ENCODE measurements around the gene ZYX. TPM values are rescaled to one million over a fixed set of nuclear protein-coding genes. Genes with fewer than 3 reads are reported as not detected.
"Not testable (repeated sequence)": the region's sequence is repeated elsewhere in the genome, so short reads cannot be mapped to it uniquely, and the experiment has no call there.

Gene ZYX
- total RNA-seq, 1 experiment from 2014 or later = 179 TPM

DNA sequence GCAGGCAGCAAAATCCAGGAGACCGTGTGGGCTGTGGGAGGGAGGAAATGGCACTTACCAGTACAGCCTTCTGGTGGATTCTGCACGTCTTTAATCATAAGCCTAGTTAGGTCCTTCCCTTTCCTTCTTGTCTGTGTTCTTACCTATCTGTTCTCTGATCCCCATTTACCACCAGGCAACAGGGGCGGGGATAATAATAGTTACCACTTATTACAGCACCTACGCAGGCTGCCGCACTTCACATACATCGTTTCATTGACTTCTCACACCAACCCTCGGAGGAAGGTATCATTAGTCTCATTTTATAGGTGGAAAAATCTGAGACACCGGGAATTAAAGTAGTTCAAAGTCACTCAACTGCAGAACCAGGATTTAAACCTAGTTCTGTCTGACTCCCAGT is 32.0 kb downstream of the ZYX start:
- no peaks in the 10 kb centered on the region for H3K27me3 Mint-ChIP-seq (ENCODE audit: low read depth)
- H3K27ac Mint-ChIP-seq = peak overlapping the region; percentile 93
- ATAC-seq (no peak), DNase-seq (ENCODE audit: low spot score) (no peak)
- H3K36me3 Mint-ChIP-seq = no peaks in the 10 kb centered on the region
- TF ChIP-seq HMGA2 (CRISPR knock-in tag; IDR thresholded peaks at IDR 0.05) (no peak), GTF2I (CRISPR knock-in tag; conservative IDR thresholded peaks at IDR 0.05) (no peak), ATF1 (CRISPR knock-in tag; IDR thresholded peaks at IDR 0.05) (no peak), TP53 (CRISPR knock-in tag; IDR thresholded peaks at IDR 0.05) (no peak)
- TF ChIP-seq, protein P1, sequence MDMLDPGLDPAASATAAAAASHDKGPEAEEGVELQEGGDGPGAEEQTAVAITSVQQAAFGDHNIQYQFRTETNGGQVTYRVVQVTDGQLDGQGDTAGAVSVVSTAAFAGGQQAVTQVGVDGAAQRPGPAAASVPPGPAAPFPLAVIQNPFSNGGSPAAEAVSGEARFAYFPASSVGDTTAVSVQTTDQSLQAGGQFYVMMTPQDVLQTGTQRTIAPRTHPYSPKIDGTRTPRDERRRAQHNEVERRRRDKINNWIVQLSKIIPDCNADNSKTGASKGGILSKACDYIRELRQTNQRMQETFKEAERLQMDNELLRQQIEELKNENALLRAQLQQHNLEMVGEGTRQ (CRISPR knock-in tag; IDR thresholded peaks at IDR 0.05) = no peak
- TF ChIP-seq, protein P2, sequence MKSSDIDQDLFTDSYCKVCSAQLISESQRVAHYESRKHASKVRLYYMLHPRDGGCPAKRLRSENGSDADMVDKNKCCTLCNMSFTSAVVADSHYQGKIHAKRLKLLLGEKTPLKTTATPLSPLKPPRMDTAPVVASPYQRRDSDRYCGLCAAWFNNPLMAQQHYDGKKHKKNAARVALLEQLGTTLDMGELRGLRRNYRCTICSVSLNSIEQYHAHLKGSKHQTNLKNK (CRISPR knock-in tag; IDR thresholded peaks at IDR 0.05) = no peak
- TF ChIP-seq, protein P3, sequence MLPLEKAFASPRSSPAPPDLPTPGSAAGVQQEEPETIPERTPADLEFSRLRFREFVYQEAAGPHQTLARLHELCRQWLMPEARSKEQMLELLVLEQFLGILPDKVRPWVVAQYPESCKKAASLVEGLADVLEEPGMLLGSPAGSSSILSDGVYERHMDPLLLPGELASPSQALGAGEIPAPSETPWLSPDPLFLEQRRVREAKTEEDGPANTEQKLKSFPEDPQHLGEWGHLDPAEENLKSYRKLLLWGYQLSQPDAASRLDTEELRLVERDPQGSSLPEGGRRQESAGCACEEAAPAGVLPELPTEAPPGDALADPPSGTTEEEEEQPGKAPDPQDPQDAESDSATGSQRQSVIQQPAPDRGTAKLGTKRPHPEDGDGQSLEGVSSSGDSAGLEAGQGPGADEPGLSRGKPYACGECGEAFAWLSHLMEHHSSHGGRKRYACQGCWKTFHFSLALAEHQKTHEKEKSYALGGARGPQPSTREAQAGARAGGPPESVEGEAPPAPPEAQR (CRISPR knock-in tag; IDR thresholded peaks at IDR 0.05) = no peak
- H3K9me3 Mint-ChIP-seq = no peaks in the 10 kb centered on the region
- POLR2A ChIA-PET = no interaction called here
- peaks cover 85% of the 10 kb centered on the region for H3K4me1 Mint-ChIP-seq
- CTCF ChIA-PET = no interaction called here
- H3K4me3 Mint-ChIP-seq = no peak overlapping the region

DNA sequence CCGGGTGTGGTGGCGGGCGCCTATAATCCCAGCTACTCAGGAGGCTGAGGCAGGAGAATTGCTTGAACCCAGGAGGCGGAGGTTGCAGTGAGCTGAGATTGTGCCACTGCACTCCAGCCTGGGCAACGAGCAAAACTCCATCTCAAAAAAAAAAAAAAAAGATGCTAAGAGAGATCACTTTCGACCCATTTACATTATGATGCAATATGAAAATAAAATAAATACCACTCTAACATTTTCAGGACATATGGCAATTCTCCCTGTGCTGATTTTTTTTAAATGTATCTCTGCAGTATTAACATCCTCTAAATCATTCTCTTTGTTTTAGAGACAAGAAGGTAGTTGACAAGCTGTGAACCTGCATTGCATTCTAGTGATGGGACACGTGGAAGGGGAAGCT is 34.1 kb downstream of the ZYX start:
- H3K27me3 Mint-ChIP-seq (ENCODE audit: low read depth); ATAC-seq; DNase-seq (ENCODE audit: low spot score); H3K9me3 Mint-ChIP-seq; H3K4me3 Mint-ChIP-seq: not testable (repeated sequence)
- H3K36me3 Mint-ChIP-seq = peaks cover 14% of the 10 kb centered on the region
- peak overlapping the region; percentile 40; the same call in 1 of the 2 replicates for H3K27ac Mint-ChIP-seq
- ChIA-PET POLR2A (interaction anchor here (0.7 to 1.0 kb wide), 2 partner anchors 23 to 25 kb away, joined by 4 to 5 read pairs; no protein-coding TSS in a partner anchor), CTCF (interaction anchor here (0.5 to 3.1 kb wide), 8 partner anchors 8 to 970 kb away, joined by 3 to 19 read pairs (median 3); no protein-coding TSS in a partner anchor)
- H3K4me1 Mint-ChIP-seq = peaks cover 84% of the 10 kb centered on the region

DNA sequence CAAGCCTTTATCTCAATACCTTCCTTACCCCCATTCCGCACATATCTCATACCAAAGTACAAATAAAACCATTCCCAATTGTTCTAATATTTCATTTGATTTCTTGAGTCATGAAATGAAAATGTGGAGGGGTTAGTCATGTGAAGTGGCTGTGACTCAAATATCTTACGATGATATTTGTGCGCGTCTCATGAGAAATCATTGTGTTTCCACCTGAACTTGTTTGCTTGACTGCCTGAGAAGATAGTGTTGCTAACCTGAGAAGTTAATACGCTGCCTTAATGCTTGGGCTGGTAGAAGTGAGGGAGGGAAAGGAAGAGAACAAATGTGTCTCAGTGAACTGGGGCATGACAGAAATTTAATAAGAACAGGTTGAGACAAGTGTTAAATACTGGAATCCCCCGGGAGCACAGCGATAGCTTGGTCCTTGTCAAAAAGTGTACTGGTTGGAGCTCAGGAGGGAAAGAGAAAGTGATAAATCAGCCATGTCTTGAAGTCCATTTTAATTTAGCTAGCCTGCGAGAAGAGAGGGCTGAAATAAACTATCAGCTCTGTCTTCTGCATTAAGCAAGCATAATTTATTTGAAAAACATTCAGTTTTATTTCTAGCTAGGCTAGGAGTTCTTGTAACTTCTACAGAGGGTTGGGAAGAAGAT is 34.7 kb downstream of the ZYX start:
- Mint-ChIP-seq H3K4me3 (no peak overlapping the region), H3K36me3 (peaks cover 21% of the 10 kb centered on the region), H3K27me3 (ENCODE audit: low read depth) (no peaks in the 10 kb centered on the region), H3K4me1 (peaks cover 78% of the 10 kb centered on the region), H3K9me3 (peaks cover 13% of the 10 kb centered on the region), H3K27ac (peak overlapping the region; percentile 10)
- DNase-seq (ENCODE audit: low spot score) = no peak
- ChIA-PET POLR2A (interaction anchor here (0.7 to 1.0 kb wide), 2 partner anchors 23 to 28 kb away, joined by 3 to 5 read pairs; no protein-coding TSS in a partner anchor), CTCF (interaction anchor here (0.6 to 3.1 kb wide), 11 partner anchors 9 to 176 kb away, joined by 3 to 19 read pairs (median 3); no protein-coding TSS in a partner anchor)
- ATAC-seq = no peak
- TF ChIP-seq ELF4 (CRISPR knock-in tag; IDR thresholded peaks at IDR 0.05; ENCODE audit: low read depth) (no peak), FOXJ3 (CRISPR knock-in tag; IDR thresholded peaks at IDR 0.05; ENCODE audit: borderline replicate concordance) (no peak), ZNF416 (CRISPR knock-in tag; IDR thresholded peaks at IDR 0.05) (no peak), JAZF1 (CRISPR knock-in tag; IDR thresholded peaks at IDR 0.05) (no peak), CBFB (CRISPR knock-in tag; IDR thresholded peaks at IDR 0.05; ENCODE audit: low read depth) (no peak)
- TF ChIP-seq, protein P1 (CRISPR knock-in tag; IDR thresholded peaks at IDR 0.05) = no peak
- TF ChIP-seq, protein P4, sequence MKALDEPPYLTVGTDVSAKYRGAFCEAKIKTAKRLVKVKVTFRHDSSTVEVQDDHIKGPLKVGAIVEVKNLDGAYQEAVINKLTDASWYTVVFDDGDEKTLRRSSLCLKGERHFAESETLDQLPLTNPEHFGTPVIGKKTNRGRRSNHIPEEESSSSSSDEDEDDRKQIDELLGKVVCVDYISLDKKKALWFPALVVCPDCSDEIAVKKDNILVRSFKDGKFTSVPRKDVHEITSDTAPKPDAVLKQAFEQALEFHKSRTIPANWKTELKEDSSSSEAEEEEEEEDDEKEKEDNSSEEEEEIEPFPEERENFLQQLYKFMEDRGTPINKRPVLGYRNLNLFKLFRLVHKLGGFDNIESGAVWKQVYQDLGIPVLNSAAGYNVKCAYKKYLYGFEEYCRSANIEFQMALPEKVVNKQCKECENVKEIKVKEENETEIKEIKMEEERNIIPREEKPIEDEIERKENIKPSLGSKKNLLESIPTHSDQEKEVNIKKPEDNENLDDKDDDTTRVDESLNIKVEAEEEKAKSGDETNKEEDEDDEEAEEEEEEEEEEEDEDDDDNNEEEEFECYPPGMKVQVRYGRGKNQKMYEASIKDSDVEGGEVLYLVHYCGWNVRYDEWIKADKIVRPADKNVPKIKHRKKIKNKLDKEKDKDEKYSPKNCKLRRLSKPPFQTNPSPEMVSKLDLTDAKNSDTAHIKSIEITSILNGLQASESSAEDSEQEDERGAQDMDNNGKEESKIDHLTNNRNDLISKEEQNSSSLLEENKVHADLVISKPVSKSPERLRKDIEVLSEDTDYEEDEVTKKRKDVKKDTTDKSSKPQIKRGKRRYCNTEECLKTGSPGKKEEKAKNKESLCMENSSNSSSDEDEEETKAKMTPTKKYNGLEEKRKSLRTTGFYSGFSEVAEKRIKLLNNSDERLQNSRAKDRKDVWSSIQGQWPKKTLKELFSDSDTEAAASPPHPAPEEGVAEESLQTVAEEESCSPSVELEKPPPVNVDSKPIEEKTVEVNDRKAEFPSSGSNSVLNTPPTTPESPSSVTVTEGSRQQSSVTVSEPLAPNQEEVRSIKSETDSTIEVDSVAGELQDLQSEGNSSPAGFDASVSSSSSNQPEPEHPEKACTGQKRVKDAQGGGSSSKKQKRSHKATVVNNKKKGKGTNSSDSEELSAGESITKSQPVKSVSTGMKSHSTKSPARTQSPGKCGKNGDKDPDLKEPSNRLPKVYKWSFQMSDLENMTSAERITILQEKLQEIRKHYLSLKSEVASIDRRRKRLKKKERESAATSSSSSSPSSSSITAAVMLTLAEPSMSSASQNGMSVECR (CRISPR knock-in tag; IDR thresholded peaks at IDR 0.05; ENCODE audit: borderline replicate concordance) = no peak
- TF ChIP-seq, protein P5, sequence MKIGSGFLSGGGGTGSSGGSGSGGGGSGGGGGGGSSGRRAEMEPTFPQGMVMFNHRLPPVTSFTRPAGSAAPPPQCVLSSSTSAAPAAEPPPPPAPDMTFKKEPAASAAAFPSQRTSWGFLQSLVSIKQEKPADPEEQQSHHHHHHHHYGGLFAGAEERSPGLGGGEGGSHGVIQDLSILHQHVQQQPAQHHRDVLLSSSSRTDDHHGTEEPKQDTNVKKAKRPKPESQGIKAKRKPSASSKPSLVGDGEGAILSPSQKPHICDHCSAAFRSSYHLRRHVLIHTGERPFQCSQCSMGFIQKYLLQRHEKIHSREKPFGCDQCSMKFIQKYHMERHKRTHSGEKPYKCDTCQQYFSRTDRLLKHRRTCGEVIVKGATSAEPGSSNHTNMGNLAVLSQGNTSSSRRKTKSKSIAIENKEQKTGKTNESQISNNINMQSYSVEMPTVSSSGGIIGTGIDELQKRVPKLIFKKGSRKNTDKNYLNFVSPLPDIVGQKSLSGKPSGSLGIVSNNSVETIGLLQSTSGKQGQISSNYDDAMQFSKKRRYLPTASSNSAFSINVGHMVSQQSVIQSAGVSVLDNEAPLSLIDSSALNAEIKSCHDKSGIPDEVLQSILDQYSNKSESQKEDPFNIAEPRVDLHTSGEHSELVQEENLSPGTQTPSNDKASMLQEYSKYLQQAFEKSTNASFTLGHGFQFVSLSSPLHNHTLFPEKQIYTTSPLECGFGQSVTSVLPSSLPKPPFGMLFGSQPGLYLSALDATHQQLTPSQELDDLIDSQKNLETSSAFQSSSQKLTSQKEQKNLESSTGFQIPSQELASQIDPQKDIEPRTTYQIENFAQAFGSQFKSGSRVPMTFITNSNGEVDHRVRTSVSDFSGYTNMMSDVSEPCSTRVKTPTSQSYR (CRISPR knock-in tag; IDR thresholded peaks at IDR 0.05) = no peak
- TF ChIP-seq, protein P6, sequence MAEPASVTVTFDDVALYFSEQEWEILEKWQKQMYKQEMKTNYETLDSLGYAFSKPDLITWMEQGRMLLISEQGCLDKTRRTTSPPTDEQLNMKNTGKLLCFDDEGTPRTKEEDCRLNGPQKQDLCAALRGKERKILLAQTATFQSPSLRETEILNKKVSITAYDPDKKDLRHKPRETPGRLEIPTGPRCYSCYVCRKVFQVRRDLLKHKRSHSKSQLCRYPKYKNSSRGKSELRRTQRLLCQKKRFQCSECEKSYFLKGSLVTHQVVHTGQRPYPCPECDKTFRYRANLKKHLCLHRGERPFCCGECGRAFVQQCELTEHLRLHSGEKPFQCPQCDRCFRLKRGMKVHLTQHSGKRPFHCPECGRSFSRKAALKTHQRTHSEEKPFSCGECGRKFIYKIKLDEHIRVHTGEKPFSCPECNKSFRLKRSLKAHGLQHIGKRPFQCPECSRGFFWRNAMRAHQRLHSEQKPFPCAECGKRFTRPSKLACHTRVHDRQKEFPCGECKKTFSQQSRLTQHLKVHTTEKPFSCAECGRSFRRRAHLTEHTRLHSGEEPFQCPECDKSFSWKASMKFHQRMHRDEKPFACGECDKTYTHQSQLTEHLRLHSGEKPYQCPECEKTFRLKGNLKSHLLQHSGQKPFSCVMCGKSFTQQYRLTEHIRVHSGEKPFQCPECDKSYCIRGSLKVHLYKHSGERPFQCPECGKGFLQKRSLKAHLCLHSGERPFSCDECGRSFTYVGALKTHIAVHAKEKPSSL (CRISPR knock-in tag; conservative IDR thresholded peaks at IDR 0.05) = no peak

All from WTC11 (cell line).